IMR-90 (cell line): ENCODE measurements around the gene ZBTB40.

Experiments
- BHLHE40 ChIP-seq: fragments of 150-350 bp; IDR thresholded peaks from 2 replicates; pipeline ENCODE4 v1.6.1; 2016; ENCODE audit warnings: mild to moderate bottlenecking, low read depth, low read length
- CEBPB ChIP-seq: IDR thresholded peaks from 2 replicates; pipeline ENCODE4 v1.6.1; 2012; ENCODE audit warnings: low read depth, low read length, improper control_type of control experiment
- MXI1 ChIP-seq: IDR thresholded peaks from 2 replicates; pipeline ENCODE4 v1.6.1; 2012; ENCODE audit warnings: low read depth, mild to moderate bottlenecking, low read length, moderate library complexity, borderline replicate concordance
- NFE2L2 ChIP-seq: fragments of 150-350 bp; IDR thresholded peaks from 2 replicates; pipeline ENCODE4 v1.6.1; 2016; ENCODE audit warnings: low read depth, mild to moderate bottlenecking, low read length
- POLR2A ChIP-seq: IDR thresholded peaks from 2 replicates; pipeline ENCODE4 v1.6.1; 2012; ENCODE audit warnings: mild to moderate bottlenecking, low read depth, low read length
- RAD21 ChIP-seq: IDR thresholded peaks from 2 replicates; pipeline ENCODE4 v1.6.1; 2012; ENCODE audit warnings: low read length, improper control_type of control experiment
- TF ChIP-seq, protein P1 (sequence below): conservative IDR thresholded peaks from 2 replicates; pipeline ENCODE4 v1.5.1; 2012; ENCODE audit warnings: mild to moderate bottlenecking, low read depth, low read length, improper control_type of control experiment

DNA sequence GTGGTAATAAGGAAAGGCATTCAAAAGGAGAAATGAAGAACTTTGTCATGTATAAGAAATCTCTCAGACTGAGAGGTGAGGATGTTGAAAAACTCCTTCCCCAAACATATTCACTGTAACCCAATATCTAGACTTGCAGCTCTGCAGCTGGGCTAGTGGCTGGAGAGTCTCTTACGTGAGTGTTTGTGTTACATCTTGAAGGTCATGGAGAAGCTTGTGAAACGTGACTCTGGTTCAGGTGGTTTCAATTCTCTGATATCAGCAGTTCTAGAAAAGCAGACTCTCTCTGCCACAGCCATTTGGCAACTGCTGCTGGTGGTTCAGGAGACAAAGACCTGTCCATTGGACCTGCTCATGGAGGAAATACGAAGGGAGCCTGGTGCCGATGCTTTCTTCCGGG, 56.7 kb downstream of the ZBTB40 start:
- TF ChIP-seq, protein P1, sequence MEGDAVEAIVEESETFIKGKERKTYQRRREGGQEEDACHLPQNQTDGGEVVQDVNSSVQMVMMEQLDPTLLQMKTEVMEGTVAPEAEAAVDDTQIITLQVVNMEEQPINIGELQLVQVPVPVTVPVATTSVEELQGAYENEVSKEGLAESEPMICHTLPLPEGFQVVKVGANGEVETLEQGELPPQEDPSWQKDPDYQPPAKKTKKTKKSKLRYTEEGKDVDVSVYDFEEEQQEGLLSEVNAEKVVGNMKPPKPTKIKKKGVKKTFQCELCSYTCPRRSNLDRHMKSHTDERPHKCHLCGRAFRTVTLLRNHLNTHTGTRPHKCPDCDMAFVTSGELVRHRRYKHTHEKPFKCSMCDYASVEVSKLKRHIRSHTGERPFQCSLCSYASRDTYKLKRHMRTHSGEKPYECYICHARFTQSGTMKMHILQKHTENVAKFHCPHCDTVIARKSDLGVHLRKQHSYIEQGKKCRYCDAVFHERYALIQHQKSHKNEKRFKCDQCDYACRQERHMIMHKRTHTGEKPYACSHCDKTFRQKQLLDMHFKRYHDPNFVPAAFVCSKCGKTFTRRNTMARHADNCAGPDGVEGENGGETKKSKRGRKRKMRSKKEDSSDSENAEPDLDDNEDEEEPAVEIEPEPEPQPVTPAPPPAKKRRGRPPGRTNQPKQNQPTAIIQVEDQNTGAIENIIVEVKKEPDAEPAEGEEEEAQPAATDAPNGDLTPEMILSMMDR = no peak
- no peak for TF ChIP-seq NFE2L2
- no peak for TF ChIP-seq POLR2A
- TF ChIP-seq CEBPB = no peak
- TF ChIP-seq MXI1 = no peak
- TF ChIP-seq RAD21 = no peak
- TF ChIP-seq BHLHE40 = no peak
